Stimulated activated CD4-positive, alpha-beta T cell treated with anti-CD3 and anti-CD28 coated beads, Interleukin-2, amount 100 ng/mL, for 24 hours (primary cell): ENCODE measurements around the gene PPARD.
"Not testable (repeated sequence)": the region's sequence is repeated elsewhere in the genome, so short reads cannot be mapped to it uniquely, and the experiment has no call there.

Source experiments
- DNase-seq, 2 donors: peaks; one replicate each; pipeline ENCODE4 v3.0.0-alpha.2; 2020

PPARD gene

DNA sequence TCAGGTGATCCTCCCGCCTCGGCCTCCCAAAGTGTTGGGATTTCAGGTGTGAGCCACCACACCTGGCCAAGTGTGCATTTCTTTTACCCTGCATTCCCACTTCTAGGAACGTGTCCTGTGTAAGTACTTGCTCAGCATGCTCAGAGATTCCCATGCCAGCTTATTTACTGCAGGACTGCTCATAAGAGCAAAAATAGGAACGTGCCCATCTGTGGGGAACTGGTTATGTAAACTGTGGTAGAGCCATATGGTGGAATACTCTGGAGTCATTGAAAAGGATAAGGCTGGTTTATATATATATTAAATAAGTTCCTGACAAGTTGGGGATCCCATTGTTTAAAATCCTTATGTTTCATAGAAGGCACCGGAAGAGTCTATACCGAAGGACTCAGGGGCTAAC lies 71.6 kb downstream of the PPARD start:
- no peak for DNase-seq

DNA sequence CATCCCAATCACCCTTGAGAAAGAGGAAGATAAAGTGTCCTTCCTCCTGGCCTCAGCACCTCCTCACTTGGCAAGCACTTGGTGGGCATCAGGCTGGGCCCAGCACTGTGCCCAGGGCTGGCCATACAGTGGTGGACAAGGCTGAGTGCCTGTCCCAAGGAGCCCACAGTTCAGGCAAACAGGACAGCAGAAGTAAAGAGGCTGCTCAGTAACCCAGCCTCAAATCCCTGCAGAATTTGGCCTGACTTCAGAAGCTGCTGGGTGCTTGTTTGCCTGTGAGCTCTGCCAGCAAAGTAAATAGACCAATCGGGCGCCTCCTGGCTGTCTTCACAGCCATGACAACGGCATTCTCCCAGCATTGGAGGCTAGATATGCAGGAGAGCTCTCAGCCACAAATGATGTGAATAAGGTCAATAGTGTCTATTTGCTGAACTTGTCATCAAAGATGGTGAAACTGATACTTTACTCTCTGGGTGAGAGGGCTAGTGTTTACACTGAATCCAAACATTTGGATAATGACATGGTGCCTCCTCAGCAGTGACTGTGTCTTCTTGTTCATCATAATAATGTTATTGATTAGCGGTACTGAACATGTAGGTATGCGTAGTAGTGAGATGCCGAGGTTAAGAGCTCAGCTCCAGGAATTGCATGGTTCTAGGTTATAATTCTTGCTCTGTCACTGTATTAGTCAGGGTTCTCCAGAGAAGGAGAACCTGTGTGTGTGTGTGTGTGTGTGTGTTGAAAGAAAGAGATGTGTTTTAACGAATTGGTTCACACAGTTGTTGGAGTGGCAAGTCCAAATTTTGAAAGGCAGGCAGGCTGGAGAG lies 72.9 kb downstream of the PPARD start:
- peak in 1 of 2 donors; percentile 15 for DNase-seq

DNA sequence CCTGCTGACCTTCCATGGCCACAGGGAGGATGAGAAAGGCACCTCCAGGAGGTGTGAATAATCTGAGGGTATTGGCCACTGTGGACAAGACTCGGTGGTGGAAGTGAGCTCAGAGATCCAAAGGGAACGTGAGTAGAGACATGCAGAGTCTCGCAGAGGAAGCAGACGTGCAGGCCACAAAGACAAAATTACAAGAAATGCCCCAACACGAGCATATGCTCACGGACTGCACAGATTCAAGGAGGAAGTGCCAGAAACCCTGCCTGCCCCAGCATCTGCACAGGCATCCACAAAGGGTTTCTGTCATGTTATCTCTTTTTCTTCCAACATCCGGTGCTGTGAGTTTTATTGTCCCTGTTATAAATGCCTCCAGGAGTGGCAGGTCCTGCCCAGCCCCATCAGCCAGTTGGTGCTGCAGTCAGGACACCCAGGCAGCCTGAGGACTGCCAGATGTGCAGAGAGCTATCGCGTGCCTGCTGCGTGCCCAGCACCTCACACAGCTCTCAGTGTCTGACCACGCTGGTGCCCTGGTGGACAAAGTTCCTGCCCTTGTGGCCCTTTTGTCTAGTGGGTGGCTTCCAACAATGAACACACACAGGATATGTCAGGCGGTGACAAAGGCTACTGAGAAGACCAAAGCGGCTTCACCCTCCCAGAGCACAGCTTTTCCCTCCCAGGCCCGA lies 75.8 kb downstream of the PPARD start:
- no peak for DNase-seq

DNA sequence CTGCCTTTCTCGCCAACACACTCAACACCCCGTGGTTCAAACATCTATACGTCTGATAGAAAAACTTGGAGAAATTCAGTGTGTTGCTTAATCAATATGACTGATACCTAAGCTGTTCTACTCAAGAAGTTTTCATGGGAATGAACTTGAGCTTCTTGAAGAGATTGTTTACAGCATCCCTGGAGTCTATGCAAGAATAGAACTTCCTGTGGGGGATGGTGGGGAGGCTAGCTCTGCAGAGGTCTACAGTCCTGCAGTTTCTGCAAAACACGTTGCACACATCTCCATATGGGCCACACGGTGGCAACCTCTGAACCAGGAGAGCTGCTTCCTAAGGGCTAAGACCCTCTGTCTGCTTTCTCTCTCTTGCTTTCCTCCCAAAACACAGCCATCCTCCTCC lies 77.1 kb downstream of the PPARD start:
- DNase-seq, result no peak

GRCh38 chr6:35419961-35420360 lies 77.6 kb downstream of the PPARD start:
- no peak for DNase-seq

DNA sequence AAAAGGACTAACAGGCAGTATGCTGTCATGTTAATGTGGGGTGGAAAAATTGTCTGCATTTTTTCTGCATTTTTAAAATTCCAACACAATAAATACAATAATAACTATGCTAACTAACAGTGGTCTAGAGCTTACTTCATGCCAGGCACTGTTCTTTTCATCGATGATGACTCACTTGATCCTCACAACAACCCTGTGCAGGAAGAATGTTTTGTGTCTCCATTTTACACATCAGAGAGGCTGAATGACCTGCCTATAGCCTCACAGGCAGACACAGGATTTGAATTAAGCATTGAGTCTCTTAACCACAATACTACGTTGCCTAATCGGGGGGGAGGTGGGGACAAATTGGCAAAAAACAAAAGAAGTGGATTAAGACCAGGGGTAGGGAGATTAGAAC lies 82.9 kb downstream of the PPARD start:
- DNase-seq, result no peak

DNA sequence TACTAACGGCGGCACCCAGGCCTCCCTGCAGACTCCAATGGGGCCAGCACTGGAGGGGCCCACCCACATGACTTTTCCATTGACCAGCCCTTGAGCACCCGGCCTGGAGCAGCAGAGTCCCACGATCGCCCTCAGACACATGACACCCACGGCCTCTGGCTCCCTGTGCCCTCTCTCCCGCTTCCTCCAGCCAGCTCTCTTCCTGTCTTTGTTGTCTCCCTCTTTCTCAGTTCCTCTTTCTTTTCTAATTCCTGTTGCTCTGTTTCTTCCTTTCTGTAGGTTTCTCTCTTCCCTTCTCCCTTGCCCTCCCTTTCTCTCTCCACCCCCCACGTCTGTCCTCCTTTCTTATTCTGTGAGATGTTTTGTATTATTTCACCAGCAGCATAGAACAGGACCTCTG lies 83.7 kb downstream of the PPARD start:
- DNase-seq, result no peak

GRCh38 chr6:35427435-35427834 lies 85.1 kb downstream of the PPARD start:
- DNase-seq, result no peak

DNA sequence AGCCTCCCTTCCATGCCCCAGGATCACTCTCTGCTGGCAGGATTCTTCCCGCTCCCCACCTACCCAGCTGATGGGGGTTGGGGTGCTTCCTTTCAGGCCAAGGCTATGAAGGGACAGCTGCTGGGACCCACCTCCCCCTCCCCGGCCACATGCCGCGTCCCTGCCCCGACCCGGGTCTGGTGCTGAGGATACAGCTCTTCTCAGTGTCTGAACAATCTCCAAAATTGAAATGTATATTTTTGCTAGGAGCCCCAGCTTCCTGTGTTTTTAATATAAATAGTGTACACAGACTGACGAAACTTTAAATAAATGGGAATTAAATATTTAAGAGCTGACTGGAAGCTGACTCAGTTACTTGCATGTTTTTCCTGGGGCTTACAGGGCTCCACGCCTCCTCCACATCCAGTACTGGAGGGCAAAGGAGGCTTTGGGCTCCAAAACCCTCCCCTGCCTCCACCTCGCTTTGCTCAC lies 85.5 kb downstream of the PPARD start:
- DNase-seq, result no peak

- DNase-seq, result no peak
Measured at GRCh38 chr6:35428421-35429149, 86.2 kb downstream of the PPARD start.

GRCh38 chr6:35429463-35429862 lies 87.1 kb downstream of the PPARD start:
- no peak for DNase-seq

DNA sequence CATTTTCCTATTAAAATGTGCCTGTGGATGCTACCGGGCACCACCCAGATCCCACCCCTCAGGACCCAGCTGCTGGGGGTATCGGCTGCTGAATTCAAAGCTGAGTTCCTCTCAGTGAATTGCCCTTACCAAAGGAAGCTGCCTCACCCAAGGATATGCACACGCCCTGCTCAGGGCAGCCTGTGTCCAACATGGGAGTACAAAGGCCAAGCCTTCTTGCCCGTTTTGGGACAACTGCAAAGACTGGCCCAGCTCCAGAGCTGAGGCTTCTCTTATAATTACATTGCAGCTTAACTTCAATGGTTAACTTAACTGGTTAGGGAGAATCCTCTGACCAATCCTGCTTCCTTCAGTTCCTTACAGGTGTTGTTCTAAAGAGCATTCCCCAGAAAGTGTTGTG lies 89.9 kb downstream of the PPARD start:
- no peak for DNase-seq

DNA sequence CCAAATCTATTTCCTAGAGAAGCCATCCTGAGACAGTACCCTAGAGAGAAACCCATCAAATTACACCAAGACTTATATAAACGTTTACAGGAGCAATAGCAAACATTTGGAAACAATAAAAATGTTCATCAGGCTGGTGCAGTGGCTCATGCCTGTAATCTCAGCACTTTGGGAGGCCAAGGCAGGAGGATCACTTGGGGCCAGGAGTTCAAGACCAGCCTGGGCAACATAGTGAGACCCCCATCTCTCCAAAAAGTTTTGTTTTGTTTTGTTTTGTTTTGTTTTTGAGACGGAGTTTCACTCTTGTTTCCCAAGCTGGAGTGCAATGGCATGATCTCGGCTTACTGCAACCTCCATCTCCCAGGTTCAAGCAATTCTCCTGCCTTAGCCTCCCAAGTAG lies 90.3 kb downstream of the PPARD start:
- not testable (repeated sequence) for DNase-seq

- no peak for DNase-seq
Measured at GRCh38 chr6:35435074-35435837, 92.9 kb downstream of the PPARD start.

DNA sequence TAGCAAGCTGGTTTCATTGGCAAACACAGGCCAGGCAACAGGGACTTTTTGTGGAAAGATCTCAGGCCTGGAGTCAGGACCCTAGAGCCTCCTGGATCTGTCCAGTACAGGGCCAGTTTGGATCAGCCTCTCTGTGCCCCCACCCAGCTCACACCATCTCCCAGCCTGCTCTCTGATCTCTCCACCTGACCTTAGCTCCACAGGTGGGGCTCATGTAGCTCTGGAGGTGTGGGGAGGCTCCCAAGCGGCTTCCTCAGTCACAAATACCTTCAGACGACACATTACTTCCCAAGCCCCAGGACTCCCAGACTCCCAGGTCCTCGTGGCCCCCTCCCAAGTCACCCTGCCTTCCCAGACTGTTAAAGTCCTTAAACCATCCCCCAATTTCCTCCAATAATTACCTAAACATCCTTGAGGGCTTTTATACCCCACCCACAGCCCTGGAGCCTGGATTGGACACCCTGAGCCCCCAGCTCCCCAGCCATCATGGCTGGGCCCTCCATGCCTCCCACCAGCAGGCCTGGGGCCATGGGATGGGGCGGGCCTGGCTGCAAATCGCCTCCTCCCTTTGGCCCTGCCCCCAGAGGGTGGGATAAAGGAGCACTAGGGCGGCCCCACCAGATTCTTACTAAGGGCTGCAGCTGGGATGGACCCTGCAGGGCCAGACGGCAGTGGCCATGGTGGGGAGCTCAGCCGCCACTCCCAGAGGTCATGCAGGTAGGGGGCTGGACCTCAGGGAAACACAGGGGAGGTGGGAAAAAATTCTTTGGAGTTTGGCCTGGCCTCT lies 93.9 kb downstream of the PPARD start:
- DNase-seq, result no peak

GRCh38 chr6:35438378-35439065 lies 96.2 kb downstream of the PPARD start:
- DNase-seq, result not testable (repeated sequence)

DNA sequence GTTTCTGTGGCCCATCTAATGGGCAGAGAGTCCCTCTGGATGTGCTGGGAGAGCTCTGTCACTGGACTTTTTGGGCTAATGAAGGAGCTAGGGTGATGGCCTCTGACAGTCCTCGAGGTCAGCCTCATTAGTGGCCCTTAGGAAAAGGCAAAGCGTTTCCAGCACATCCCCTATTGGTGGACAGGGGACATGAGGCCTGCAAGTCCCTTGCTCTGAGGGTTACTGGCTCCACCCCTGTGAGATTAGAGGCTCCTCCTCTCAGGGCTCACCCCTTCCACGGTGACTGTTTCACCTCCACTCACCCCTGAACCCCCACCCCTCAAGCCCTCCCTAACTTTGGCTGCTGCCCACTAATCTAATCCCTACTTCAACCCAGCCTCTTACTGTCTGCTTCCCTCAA lies 97.0 kb downstream of the PPARD start:
- no peak for DNase-seq

GRCh38 chr6:35441205-35441604 lies 98.8 kb downstream of the PPARD start:
- DNase-seq, result no peak

- DNase-seq, result no peak
Measured at GRCh38 chr6:35441642-35442041, 99.3 kb downstream of the PPARD start.

- DNase-seq, result no peak
Measured at GRCh38 chr6:35442693-35443092, 100.3 kb downstream of the PPARD start.

DNA sequence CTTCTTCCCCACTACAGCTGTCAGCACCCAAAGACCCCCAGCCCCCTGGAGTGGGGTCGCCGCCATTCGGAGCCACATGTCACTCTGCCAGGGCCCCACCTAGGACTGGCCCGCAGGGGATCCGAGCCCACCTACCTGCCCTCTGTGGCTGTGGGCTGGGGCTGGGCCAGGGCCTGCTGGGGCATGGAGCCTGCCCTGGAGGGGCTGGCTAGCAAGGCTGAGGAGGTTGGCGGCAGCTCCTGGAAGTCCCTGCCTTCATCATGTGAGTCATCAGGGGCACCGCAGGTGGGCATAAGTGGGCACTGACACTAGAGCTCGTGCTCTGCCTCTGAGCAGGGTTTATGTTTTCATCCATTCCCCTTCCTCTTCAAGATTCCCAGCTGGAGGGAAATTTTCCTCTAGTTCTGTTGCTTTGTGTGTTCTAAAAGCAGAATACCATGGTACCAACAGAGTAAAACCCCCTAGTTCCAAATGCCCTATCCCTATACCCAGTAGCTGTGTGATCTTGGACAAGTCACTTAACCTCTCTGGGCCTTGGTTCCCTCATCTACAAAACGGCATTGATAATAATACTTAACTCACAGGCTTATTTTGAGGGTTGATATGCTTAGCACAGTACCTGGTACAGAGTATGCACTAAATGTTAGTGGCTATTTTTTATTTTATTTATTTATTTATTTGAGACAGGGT lies 101.1 kb downstream of the PPARD start:
- no peak for DNase-seq
